Measurements from ENCODE around the gene SLC9C2. TPM values are rescaled to one million over a fixed set of nuclear protein-coding genes. Genes with fewer than 3 reads are reported as not detected.

Gene SLC9C2
- polyA plus RNA-seq, 1 of the 3 experiments (the other 2 are of a cell fraction), result not detected

GRCh38 chr1:173453982-173454381, 148.9 kb downstream of the SLC9C2 start:
- Histone ChIP-seq H3K27me3 (ENCODE audit: insufficient read depth) (no peaks in the 10 kb centered on the region), H4K20me1 (ENCODE audit: insufficient read depth) (no peaks in the 10 kb centered on the region), H3K9me2 (no peaks in the 10 kb centered on the region), H3F3A (replicated peaks; ENCODE audit: insufficient read depth) (peaks cover 3% of the 10 kb centered on the region), H3K4me2 (no peak overlapping the region), H3K27ac (ENCODE audit: low read depth in 2 of 2, low read length in 1 of 2) (peak overlapping the region; percentile 48 to 72; a peak in 3 of 4 replicates), H3K9me3 (no peaks in the 10 kb centered on the region), H3K36me3 (replicated peaks in 1 of 2; ENCODE audit: control insufficient read depth in 1 of 2, insufficient read depth in 2 of 2, low read length in 1 of 2) (peaks cover 0 to 22% of the 10 kb centered on the region in 2 experiments), H3K79me2 (ENCODE audit: insufficient read depth) (no peaks in the 10 kb centered on the region), H2AFZ (ENCODE audit: low read depth) (peak overlapping the region; percentile 59; the same call in 1 of the 2 replicates), H3K9ac (0 out of 2 replicates have a peak overlapping the region, but pooled peaks have one; percentile 0), H3K4me1 (ENCODE audit: control insufficient read depth in 1 of 2, insufficient read depth in 2 of 2, low read depth in 1 of 2, low read length in 1 of 2) (no peaks in the 10 kb centered on the region), H3K4me3 (ENCODE audit: low read depth in 2 of 2, low read length in 1 of 2) (no peak overlapping the region)
- POLR2A ChIA-PET, result no interaction called here
- no peak for TF ChIP-seq GATA2 (CRISPR knock-in tag; IDR thresholded peaks at IDR 0.05)
- no peak for TF ChIP-seq EP300 (IDR thresholded peaks at IDR 0.05; ENCODE audit: borderline replicate concordance in 1 of 2, low read depth in 1 of 2, low read length in 1 of 2)
- peak; percentile 44; the same call in 1 of the 2 replicates for TF ChIP-seq YY1 (IDR thresholded peaks at IDR 0.05; ENCODE audit: low read depth)
- TF ChIP-seq TAF1 (IDR thresholded peaks at IDR 0.05; ENCODE audit: borderline replicate concordance, low read depth, low read length), result peak; percentile 32; the same call in 1 of the 2 replicates
- TF ChIP-seq, protein P1, sequence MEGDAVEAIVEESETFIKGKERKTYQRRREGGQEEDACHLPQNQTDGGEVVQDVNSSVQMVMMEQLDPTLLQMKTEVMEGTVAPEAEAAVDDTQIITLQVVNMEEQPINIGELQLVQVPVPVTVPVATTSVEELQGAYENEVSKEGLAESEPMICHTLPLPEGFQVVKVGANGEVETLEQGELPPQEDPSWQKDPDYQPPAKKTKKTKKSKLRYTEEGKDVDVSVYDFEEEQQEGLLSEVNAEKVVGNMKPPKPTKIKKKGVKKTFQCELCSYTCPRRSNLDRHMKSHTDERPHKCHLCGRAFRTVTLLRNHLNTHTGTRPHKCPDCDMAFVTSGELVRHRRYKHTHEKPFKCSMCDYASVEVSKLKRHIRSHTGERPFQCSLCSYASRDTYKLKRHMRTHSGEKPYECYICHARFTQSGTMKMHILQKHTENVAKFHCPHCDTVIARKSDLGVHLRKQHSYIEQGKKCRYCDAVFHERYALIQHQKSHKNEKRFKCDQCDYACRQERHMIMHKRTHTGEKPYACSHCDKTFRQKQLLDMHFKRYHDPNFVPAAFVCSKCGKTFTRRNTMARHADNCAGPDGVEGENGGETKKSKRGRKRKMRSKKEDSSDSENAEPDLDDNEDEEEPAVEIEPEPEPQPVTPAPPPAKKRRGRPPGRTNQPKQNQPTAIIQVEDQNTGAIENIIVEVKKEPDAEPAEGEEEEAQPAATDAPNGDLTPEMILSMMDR (IDR thresholded peaks at IDR 0.05), result no peak
- no peak for TF ChIP-seq PBX3 (IDR thresholded peaks at IDR 0.05)
- peak; percentile 17; the same call in 1 of the 2 replicates for TF ChIP-seq FOSL2 (IDR thresholded peaks at IDR 0.05; ENCODE audit: borderline replicate concordance, low read depth)
- TF ChIP-seq, protein P2, sequence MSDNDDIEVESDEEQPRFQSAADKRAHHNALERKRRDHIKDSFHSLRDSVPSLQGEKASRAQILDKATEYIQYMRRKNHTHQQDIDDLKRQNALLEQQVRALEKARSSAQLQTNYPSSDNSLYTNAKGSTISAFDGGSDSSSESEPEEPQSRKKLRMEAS (IDR thresholded peaks at IDR 0.05; ENCODE audit: low read depth), result no peak
- TF ChIP-seq ZBTB33 (IDR thresholded peaks at IDR 0.05; ENCODE audit: borderline replicate concordance, low read depth), result no peak
- no peak for TF ChIP-seq USF2 (IDR thresholded peaks at IDR 0.05; ENCODE audit: borderline replicate concordance, low read depth, low read length)
- no peak for TF ChIP-seq USF1 (IDR thresholded peaks at IDR 0.05; ENCODE audit: borderline replicate concordance, low read depth)
- TF ChIP-seq SMC3 (IDR thresholded peaks at IDR 0.05; ENCODE audit: low read depth, low read length), result no peak
- TF ChIP-seq RXRA (IDR thresholded peaks at IDR 0.05; ENCODE audit: borderline replicate concordance, low read depth), result no peak
- TF ChIP-seq CHD2 (IDR thresholded peaks at IDR 0.05; ENCODE audit: low read length, partially characterized antibody), result no peak
- CTCF ChIA-PET, result interaction anchor here (1.2 kb wide), 1 partner anchor 34 kb away, joined by 4 read pairs; no protein-coding TSS in a partner anchor
- no peak for DNase-seq

All from SK-N-SH (cell line).